HepG2 (cell line): ENCODE measurements around the gene C19orf38. TPM values are rescaled to one million over a fixed set of nuclear protein-coding genes. Genes with fewer than 3 reads are reported as not detected.

ENCODE experiments used
- AHR ChIP-seq: IDR thresholded peaks from 2 replicates; pipeline ENCODE4 v1.6.1; 2018; ENCODE audit warnings: missing genetic modification reagents, missing compliant biosample characterization
- MED1 ChIP-seq: sonication (generic); formaldehyde crosslinking; IDR thresholded peaks from 2 replicates; pipeline ENCODE4 v1.4.0; 2020; ENCODE audit warnings: missing genetic modification reagents
- MED13 ChIP-seq: sonication (generic); formaldehyde crosslinking; IDR thresholded peaks from 2 replicates; pipeline ENCODE4 v1.5.0; 2020; ENCODE audit warnings: missing genetic modification reagents
- NFE2L1 ChIP-seq: sonication (generic); formaldehyde crosslinking; IDR thresholded peaks from 2 replicates; pipeline ENCODE4 v1.4.0; 2020; ENCODE audit warnings: missing genetic modification reagents, mild to moderate bottlenecking, borderline replicate concordance
- PRMT3 ChIP-seq: sonication (generic); formaldehyde crosslinking; IDR thresholded peaks from 2 replicates; pipeline ENCODE4 v1.8.1; 2022; ENCODE audit warnings: low read depth, mild to moderate bottlenecking, moderate library complexity, missing genetic modification reagents, borderline replicate concordance
- RBAK ChIP-seq: sonication (generic); formaldehyde crosslinking; IDR thresholded peaks from 2 replicates; pipeline ENCODE4 v1.5.1; 2020; ENCODE audit warnings: mild to moderate bottlenecking, missing genetic modification reagents
- RCOR2 ChIP-seq: IDR thresholded peaks from 2 replicates; pipeline ENCODE4 v1.6.1; 2016; ENCODE audit warnings: missing biosample characterization, missing genetic modification reagents
- SMYD3 ChIP-seq: sonication (generic); formaldehyde crosslinking; IDR thresholded peaks from 2 replicates; pipeline ENCODE4 v1.8.1; 2023; ENCODE audit warnings: mild to moderate bottlenecking, missing genetic modification reagents
- ZNF367 ChIP-seq: sonication (generic); formaldehyde crosslinking; IDR thresholded peaks from 2 replicates; pipeline ENCODE4 v1.4.0; 2020; ENCODE audit warnings: missing genetic modification reagents, borderline replicate concordance
- ZNF383 ChIP-seq: sonication (generic); formaldehyde crosslinking; IDR thresholded peaks from 2 replicates; pipeline ENCODE4 v1.4.0; 2020; ENCODE audit warnings: missing genetic modification reagents, mild to moderate bottlenecking, borderline replicate concordance
- ZNF709 ChIP-seq: sonication (generic); formaldehyde crosslinking; IDR thresholded peaks from 2 replicates; pipeline ENCODE4 v1.5.0; 2020; ENCODE audit warnings: mild to moderate bottlenecking, missing genetic modification reagents
- ZNF781 ChIP-seq: sonication (generic); formaldehyde crosslinking; IDR thresholded peaks from 2 replicates; pipeline ENCODE4 v1.5.1; 2020; ENCODE audit warnings: borderline replicate concordance, mild to moderate bottlenecking, missing genetic modification reagents; ENCODE audit errors: not compliant biosample characterization
- polyA plus RNA-seq, 8 experiments: library from polyadenylated mRNA; depleted of rRNA in 3 of 8; stranded (reverse) in 7 of 8; unstranded in 1 of 8; fragments of >200 nt; fragmentation: Illumina TruSeq in 4 of 8; extraction: Trizol in 4 of 8; gene quantifications; 2 replicates each; pipeline versions ENCODE4 v1.2.1 to v1.2.3, GENCODE V29; 2011 to 2016; ENCODE audit warnings: low read depth in 4 of 8, missing spikeins in 1 of 8, mixed read lengths in 1 of 8; ENCODE audit not compliant: insufficient read depth in 1 of 8
- total RNA-seq, 5 experiments: library from RNA; depleted of rRNA; stranded (reverse); fragments of >200 nt; fragmentation: Illumina TruSeq; extraction: Trizol; gene quantifications; 2 replicates each; pipeline ENCODE4 v1.2.3, GENCODE V29; 2016; ENCODE audit warnings: low read depth in 1 of 5
- TF ChIP-seq, protein P1 (sequence below): IDR thresholded peaks from 2 replicates; pipeline ENCODE4 v1.6.1; 2016; ENCODE audit warnings: low read depth, borderline replicate concordance
- TF ChIP-seq, protein P2 (sequence below): IDR thresholded peaks from 2 replicates; pipeline ENCODE4 v1.6.1; 2012; ENCODE audit warnings: inconsistent platforms
- TF ChIP-seq, protein P3 (sequence below): sonication (generic); formaldehyde crosslinking; IDR thresholded peaks from 2 replicates; pipeline ENCODE4 v1.5.1; 2020; ENCODE audit warnings: missing genetic modification reagents, mild to moderate bottlenecking, borderline replicate concordance
- TF ChIP-seq, protein P4 (sequence below): IDR thresholded peaks from 2 replicates; pipeline ENCODE4 v1.6.1; 2016
- TF ChIP-seq, protein P5 (sequence below): sonication (generic); formaldehyde crosslinking; IDR thresholded peaks from 2 replicates; pipeline ENCODE4 v1.4.0; 2020; ENCODE audit warnings: missing genetic modification reagents, low read depth, mild to moderate bottlenecking, borderline replicate concordance
- TF ChIP-seq, protein P6 (sequence below): sonication (generic); formaldehyde crosslinking; IDR thresholded peaks from 2 replicates; pipeline ENCODE4 v1.8.1; 2023; ENCODE audit warnings: mild to moderate bottlenecking, moderate library complexity, missing genetic modification reagents
- TF ChIP-seq, protein P7 (sequence below): IDR thresholded peaks from 2 replicates; pipeline ENCODE4 v1.6.1; 2012; ENCODE audit warnings: low read depth, low read length, improper control_type of control experiment
- TF ChIP-seq, protein P8 (sequence below): sonication (generic); formaldehyde crosslinking; IDR thresholded peaks from 2 replicates; pipeline ENCODE4 v1.4.0; 2020; ENCODE audit warnings: missing genetic modification reagents

C19orf38 gene
- total and polyA plus RNA-seq, 2 of the 13 experiments (the other 11 are each of a cell fraction or from before 2014, with no cell fraction given): 0.11 TPM; not detected in 1

DNA sequence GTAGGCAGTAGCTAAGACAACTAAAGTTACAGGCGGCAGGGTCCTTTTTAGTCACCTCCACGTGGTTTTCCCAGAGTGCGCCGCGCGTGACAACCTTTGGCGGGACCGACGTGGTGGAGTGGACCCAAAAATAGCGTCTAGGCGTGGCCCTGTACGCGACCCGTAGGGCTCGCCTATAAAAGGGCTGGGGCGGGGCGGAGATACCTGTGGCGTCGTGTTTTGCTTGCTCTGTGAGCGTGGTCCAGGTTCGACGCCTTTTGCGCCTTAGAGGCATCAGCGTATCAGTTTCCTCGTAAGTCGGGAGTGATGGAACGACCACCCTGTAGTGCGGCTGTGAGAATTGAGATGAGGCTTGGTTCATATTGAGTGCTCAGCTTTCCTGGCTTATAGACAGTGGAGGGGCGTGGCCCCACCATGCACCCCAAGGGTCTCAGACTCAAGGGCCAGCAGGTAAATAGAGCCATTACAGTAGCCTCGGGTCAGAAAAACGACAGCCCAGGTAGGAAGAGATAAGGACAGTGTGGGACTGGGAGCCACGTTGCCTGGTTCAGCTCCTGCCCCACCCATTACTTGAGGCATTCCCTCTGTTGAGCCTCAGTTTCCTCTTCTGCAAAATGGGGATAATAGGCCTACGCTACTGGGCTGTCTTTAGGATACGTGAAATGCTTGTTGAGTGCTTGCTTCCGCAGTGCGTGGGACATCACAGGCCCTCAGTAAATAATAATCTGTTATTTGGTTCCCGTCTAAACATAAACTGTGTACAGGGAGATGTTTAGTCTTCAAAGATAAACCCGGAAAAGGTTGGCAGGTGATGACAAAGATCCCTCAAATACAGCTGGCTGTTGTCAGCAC is 11.5 kb upstream of the C19orf38 start (continued):
- TF ChIP-seq, protein P1, sequence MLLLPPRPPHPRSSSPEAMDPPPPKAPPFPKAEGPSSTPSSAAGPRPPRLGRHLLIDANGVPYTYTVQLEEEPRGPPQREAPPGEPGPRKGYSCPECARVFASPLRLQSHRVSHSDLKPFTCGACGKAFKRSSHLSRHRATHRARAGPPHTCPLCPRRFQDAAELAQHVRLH (CRISPR knock-in tag): peak; percentile 50; the same call in 1 of the 2 replicates
- TF ChIP-seq RBAK (no peak), ZNF367 (CRISPR knock-in tag) (0 out of 2 replicates have a peak, but pooled peaks have one; percentile 56), AHR (CRISPR knock-in tag) (peak; percentile 81; the same call in 1 of the 2 replicates), RCOR2 (CRISPR knock-in tag) (no peak), ZNF781 (peak; percentile 36), ZNF709 (CRISPR knock-in tag) (peak; percentile 28), MED1 (CRISPR knock-in tag) (0 out of 2 replicates have a peak, but pooled peaks have one; percentile 10), SMYD3 (CRISPR knock-in tag) (peak; percentile 88; the same call in 1 of the 2 replicates), MED13 (CRISPR knock-in tag) (no peak), NFE2L1 (CRISPR knock-in tag) (no peak), ZNF383 (no peak), PRMT3 (no peak)
- TF ChIP-seq, protein P2, sequence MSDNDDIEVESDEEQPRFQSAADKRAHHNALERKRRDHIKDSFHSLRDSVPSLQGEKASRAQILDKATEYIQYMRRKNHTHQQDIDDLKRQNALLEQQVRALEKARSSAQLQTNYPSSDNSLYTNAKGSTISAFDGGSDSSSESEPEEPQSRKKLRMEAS: peak; percentile 99
- TF ChIP-seq, protein P3, sequence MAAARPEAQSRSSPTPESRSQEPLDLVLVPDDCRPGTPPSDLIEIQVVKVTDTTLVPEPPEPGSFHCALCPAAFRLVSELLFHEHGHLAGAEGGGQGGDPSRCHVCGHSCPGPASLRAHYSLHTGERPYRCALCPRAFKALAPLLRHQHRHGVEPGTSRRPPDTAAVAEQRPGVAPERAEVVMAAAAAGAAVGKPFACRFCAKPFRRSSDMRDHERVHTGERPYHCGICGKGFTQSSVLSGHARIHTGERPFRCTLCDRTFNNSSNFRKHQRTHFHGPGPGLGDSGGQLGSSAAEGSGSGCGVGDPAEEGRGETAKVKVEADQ: peak; percentile 90
- TF ChIP-seq, protein P4, sequence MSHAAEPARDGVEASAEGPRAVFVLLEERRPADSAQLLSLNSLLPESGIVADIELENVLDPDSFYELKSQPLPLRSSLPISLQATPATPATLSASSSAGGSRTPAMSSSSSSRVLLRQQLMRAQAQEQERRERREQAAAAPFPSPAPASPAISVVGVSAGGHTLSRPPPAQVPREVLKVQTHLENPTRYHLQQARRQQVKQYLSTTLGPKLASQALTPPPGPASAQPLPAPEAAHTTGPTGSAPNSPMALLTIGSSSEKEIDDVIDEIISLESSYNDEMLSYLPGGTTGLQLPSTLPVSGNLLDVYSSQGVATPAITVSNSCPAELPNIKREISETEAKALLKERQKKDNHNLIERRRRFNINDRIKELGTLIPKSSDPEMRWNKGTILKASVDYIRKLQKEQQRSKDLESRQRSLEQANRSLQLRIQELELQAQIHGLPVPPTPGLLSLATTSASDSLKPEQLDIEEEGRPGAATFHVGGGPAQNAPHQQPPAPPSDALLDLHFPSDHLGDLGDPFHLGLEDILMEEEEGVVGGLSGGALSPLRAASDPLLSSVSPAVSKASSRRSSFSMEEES: peak; percentile 66; the same call in 1 of the 2 replicates
- TF ChIP-seq, protein P5, sequence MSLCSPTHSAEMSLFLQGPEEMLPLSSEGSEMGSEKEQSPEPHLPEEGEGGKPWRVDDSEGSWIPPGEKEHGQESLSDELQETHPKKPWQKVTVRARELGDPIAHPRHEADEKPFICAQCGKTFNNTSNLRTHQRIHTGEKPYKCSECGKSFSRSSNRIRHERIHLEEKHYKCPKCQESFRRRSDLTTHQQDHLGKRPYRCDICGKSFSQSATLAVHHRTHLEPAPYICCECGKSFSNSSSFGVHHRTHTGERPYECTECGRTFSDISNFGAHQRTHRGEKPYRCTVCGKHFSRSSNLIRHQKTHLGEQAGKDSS (CRISPR knock-in tag): no peak
- TF ChIP-seq, protein P6, sequence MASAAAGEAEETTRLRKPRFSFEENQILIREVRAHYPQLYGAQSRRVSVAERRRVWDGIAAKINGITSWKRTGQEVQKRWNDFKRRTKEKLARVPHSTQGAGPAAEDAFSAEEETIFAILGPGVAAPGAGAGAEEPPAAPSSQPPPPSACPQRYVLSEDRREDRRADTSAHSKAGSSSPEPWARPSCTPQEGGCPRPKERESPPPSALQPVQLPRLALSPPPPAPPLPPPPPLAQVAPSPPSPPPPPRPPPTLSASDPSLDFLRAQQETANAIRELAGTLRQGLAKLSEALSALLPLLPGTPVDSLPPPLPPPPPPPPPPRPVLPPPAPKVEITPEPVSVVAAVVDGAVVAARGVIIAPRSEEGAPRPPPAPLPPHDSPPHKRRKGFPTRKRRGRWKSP (CRISPR knock-in tag): peak; percentile 68; the same call in 1 of the 2 replicates
- TF ChIP-seq, protein P7, sequence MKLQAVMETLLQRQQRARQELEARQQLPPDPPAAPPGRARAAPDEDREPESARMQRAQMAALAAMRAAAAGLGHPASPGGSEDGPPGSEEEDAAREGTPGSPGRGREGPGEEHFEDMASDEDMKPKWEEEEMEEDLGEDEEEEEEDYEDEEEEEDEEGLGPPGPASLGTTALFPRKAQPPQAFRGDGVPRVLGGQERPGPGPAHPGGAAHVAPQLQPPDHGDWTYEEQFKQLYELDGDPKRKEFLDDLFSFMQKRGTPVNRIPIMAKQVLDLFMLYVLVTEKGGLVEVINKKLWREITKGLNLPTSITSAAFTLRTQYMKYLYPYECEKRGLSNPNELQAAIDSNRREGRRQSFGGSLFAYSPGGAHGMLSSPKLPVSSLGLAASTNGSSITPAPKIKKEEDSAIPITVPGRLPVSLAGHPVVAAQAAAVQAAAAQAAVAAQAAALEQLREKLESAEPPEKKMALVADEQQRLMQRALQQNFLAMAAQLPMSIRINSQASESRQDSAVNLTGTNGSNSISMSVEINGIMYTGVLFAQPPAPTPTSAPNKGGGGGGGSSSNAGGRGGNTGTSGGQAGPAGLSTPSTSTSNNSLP: no peak
- TF ChIP-seq, protein P8, sequence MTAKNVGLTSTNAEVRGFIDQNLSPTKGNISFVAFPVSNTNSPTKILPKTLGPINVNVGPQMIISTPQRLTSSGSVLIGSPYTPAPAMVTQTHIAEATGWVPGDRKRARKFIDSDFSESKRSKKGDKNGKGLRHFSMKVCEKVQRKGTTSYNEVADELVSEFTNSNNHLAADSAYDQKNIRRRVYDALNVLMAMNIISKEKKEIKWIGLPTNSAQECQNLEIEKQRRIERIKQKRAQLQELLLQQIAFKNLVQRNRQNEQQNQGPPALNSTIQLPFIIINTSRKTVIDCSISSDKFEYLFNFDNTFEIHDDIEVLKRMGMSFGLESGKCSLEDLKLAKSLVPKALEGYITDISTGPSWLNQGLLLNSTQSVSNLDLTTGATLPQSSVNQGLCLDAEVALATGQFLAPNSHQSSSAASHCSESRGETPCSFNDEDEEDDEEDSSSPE (CRISPR knock-in tag): peak; percentile 95
